T follicular helper cell (primary cell): ENCODE results near the gene TUFT1.
"Not testable (repeated sequence)": the region's sequence is repeated elsewhere in the genome, so short reads cannot be mapped to it uniquely, and the experiment has no call there.

ENCODE experiments used
- DNase-seq: peaks from one replicate; pipeline ENCODE4 v3.0.0-alpha.2; 2020; ENCODE audit warnings: low read depth

TUFT1 gene

DNA sequence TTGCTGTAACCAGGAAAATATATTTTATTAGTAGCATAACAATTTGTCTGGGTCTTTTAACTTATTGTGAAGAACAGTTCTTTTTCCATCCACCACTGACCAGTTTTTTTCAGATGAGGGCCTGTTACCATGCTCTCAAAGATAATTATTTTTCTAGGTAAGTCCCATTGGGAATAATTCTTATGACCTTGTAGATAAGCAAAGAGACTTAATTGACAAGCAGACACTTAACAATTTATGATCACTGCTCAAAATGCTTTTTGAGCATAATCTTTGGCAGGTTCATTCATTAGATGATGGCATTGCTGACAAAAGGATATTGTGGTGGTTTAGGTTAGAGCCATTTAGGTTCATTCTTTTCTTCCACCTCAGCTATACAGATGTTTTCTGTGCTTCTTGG, 78.4 kb downstream of the TUFT1 start:
- no peak for DNase-seq

DNA sequence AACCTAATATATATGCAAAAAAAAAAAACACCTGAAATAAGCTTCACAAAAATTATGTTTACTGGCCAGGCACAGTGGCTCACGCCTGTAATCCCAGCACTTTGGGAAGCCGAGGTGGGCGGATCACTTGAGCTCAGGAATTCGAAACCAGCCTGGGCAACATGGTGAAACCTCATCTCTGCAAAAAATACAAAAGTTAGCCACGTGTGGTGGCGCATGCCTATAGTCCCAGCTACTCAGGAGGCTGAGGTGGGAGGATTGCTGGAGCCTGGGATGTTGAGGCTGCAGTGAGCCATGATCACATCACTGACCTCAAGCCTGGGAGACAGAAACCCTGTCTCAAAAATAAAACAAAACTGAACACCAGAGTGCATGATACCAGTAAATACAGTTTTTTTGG, 78.9 kb downstream of the TUFT1 start:
- not testable (repeated sequence) for DNase-seq

DNA sequence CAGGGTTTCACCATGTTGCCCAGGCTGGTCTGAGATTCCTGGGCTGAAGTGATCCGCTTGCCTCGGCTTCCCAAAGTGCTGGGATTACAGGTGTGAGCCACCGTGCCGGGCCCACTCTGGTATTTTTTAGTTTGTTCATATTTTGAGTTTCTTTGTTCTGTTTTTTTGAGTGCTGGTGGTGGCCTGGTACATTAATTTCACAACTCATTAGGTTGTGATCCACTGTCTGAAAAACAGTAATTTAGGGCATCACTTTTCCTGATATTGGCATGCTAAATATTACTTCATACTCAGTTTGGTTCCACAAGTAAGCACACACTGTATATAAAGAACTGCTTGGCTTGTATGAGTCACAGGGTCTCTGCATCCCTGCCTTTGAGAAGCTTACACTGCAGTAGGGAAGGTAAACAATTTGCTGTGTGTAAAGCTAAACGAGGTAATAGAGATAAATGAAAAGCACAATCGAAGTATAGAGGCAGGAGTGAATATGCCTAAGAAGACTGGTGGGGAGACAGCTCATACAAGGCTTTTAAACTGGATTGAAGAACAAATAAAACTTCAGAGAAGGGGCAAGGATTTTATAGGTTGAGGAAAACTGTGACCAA, 79.5 kb downstream of the TUFT1 start:
- no peak for DNase-seq

DNA sequence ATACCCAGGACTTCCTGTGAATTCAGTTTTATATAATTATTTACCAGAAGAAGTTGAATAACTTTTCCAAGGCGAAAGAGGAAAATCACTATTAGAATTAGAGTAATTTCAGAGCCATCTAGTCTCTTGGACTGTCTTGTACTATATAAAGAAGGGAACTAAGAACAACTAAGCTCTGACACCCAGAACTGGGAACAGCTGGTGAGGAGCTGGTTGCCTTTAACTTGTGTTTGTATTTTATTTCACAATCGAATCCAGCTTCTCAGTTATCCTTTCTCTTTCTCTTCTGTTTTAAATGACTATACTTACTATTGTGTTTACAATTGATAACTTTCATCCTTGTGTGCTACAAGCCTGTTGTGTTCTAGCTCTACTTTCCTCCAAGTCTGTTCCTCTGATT, 80.2 kb downstream of the TUFT1 start:
- no peak for DNase-seq

DNA sequence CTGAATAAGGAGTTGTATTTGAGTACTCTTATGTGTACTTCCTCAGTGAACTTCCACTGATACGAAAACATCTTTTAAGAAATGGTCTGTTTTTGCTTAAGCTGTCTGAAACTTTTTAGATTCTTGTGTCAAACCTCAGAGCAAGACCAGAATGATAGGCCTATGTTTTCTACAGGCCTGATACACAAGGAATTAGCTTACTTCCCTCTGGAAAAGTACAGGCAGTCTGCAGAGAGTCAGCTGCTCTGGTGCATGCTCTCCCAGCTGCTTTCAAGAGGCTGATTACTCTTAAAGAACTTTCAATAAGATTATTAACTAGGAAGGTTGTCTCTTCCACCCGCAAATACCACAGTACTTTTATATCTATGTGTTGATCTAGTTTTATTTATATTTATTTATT, 81.2 kb downstream of the TUFT1 start:
- DNase-seq = no peak

DNA sequence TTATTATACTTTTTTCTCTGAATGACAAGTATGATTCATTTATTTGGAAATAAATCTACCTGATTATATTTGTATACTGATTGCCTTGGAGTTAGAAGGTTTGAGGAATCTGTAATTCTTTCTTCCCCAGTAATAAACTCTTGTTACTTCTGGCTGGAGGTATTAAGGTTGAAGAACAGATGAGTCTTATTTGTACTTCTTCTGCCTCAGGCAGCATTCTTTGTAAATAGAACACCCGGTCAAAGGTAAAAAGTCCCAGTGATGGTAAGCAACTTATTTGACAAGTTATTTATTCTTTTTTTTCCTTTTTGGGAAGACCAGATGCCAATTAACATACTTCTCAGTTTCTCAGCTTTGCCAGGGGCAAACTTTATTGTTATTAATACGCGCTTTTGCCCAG, 84.7 kb downstream of the TUFT1 start:
- DNase-seq = no peak

DNA sequence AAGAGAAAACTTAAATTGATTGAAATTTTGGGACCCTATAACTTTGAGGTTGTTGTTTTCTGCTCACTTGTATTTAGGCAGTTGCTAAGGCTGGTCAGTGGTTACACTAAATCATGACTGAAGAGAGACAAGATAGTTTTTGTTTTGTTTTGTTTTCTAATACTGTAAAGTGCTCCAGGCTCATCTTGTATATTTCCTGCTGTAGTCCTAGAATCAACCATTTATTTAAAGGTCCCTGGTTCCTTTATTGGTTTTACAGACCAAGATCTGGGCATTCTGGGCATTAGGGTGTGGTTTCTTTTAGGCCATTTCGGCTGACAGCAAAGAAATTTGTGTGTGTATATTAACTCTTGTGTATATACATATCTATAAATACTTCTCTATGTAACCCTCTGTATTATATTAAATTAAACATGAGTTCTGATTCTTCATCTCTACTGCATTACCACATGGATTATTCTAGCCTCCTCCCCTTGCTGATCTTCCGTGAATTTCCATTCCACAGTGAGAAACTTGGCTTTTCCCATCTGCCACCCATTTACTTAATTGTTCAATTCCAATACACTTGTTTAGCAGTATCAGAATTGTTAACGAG, 86.7 kb downstream of the TUFT1 start:
- no peak for DNase-seq

DNA sequence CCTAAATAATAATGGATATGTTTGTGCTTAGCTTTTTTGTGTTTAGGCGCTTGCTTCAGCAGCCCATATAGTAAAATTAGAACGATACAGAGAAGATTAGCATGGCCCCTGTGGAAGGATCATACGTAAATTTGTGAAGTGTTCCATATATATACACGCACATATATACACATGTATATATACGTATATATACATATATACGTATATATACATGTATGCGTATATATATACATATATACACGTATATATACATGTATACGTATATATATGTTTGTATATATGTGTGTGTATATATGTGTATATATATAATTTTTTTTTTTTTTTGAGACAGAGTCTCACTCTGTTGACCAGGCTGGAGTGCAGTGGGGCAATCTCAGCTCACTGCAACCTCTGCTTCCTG, 89.2 kb downstream of the TUFT1 start:
- no peak for DNase-seq
